HepG2 (cell line): ENCODE data around the gene IDS. TPM values are rescaled to one million over a fixed set of nuclear protein-coding genes. Genes with fewer than 3 reads are reported as not detected.
A peak's percentile ranks its signal among the peaks of the same experiment; 100 is the strongest.
"Not testable (repeated sequence)": the region's sequence is repeated elsewhere in the genome, so short reads cannot be mapped to it uniquely, and the experiment has no call there.

ENCODE experiments used
- ATAC-seq: fragments of 200-7000 bp; cut with Tn5 transposase; 3 replicates; pipeline ENCODE4 v1.9.1; 2020; ENCODE audit warnings: mild to moderate bottlenecking, moderate library complexity
- BruUV-seq: library from RNA; stranded (reverse); fragments of 400-500 nt; replicated peaks from 2 replicates; lab custom pipeline; 2021; lab: Mats Ljungman, UMichigan
- CTCF ChIA-PET: fragments of 300-600 bp; formaldehyde crosslinking; extraction: SDS; loops from one replicate; lab custom pipeline; 2021; ENCODE audit warnings: low total read pairs, inconsistent platforms, low intra/inter-chr PET ratio; lab: Yijun Ruan, JAX
- POLR2A ChIA-PET: fragments of 350-600 bp; sonication (Branson Sonifier 250); formaldehyde crosslinking; loops from one replicate; lab custom pipeline; 2020; ENCODE audit warnings: antibody characterized with exemption, inconsistent platforms; lab: Yijun Ruan, JAX
- DNase-seq: peaks from one replicate; pipeline ENCODE4 v3.0.0-alpha.2; 2015; ENCODE audit warnings: low spot score
- FAIRE-seq: peaks from 3 replicates; lab custom pipeline; 2011; peaks lifted over from hg19 to GRCh38; lab: Jason Lieb, UNC
- H2AFZ ChIP-seq: one replicate; pipeline ENCODE4 v1.6.1; 2011; ENCODE audit warnings: low read length, inconsistent platforms
- H3K27ac ChIP-seq: fragments of 300-600 bp; 3 replicates; pipeline ENCODE4 v1.8.0; 2011; ENCODE audit warnings: mixed run types, mild to moderate bottlenecking, mixed read lengths, low read length, inconsistent platforms; ENCODE audit not compliant: insufficient read depth; ENCODE audit errors: extremely low read length
- H3K27me3 ChIP-seq, 2 experiments: fragments of 200-600 bp in 1 of 2; 2 replicates in 1 of 2; 3 replicates in 1 of 2; pipeline versions ENCODE4 v1.6.0 to v1.8.0; 2011; ENCODE audit warnings: low read length in 2 of 2, mild to moderate bottlenecking in 2 of 2, moderate library complexity in 2 of 2, inconsistent platforms in 1 of 2; ENCODE audit not compliant: insufficient read depth in 2 of 2, control insufficient read depth in 1 of 2
- H3K36me3 ChIP-seq, 2 experiments: fragments of 200-600 bp in 1 of 2; replicated peaks in 1 of 2; 2 replicates in 1 of 2; 3 replicates in 1 of 2; pipeline versions ENCODE4 v1.5.1 to v1.8.0; 2011; ENCODE audit warnings: low read length in 2 of 2, inconsistent platforms in 1 of 2; ENCODE audit not compliant: insufficient read depth in 2 of 2, control insufficient read depth in 1 of 2
- H3K4me1 ChIP-seq: 2 replicates; pipeline ENCODE4 v1.5.1; 2012; ENCODE audit warnings: low read length, inconsistent platforms; ENCODE audit not compliant: insufficient read depth
- H3K4me2 ChIP-seq: 2 replicates; pipeline ENCODE4 v1.6.0; 2011; ENCODE audit warnings: low read depth, low read length, inconsistent platforms
- H3K4me3 ChIP-seq, 3 experiments: fragments of 200-600 bp in 1 of 3; sonication (generic), shearing (Covaris generic) in 1 of 3; replicated peaks in 1 of 3; 2 replicates each; pipeline ENCODE4 v1.5.1; 2011 to 2016; ENCODE audit warnings: low read length in 3 of 3, inconsistent platforms in 2 of 3, low read depth in 2 of 3, mild to moderate bottlenecking in 2 of 3, control low read depth in 1 of 3, mixed read lengths in 1 of 3; ENCODE audit not compliant: insufficient read depth in 1 of 3
- H3K79me2 ChIP-seq: one replicate; pipeline ENCODE4 v1.6.1; 2011; ENCODE audit warnings: low read length, inconsistent platforms; ENCODE audit not compliant: insufficient read depth
- H3K9ac ChIP-seq: 2 replicates; pipeline ENCODE4 v1.6.0; 2011; ENCODE audit warnings: mild to moderate bottlenecking, low read depth, low read length, inconsistent platforms; ENCODE audit not compliant: insufficient read depth
- H3K9me3 ChIP-seq: 2 replicates; pipeline ENCODE4 v1.5.1; 2012; ENCODE audit warnings: mild to moderate bottlenecking, low read length
- H4K20me1 ChIP-seq: 2 replicates; pipeline ENCODE4 v1.6.0; 2011; ENCODE audit warnings: inconsistent platforms, mild to moderate bottlenecking, low read length, moderate library complexity; ENCODE audit not compliant: insufficient read depth
- EEA1 ChIP-seq: sonication (generic); formaldehyde crosslinking; IDR thresholded peaks from 2 replicates; pipeline ENCODE4 v1.5.1; 2020; ENCODE audit warnings: mild to moderate bottlenecking, missing genetic modification reagents, borderline replicate concordance
- FOSL2 ChIP-seq: sonication (generic); formaldehyde crosslinking; IDR thresholded peaks from 2 replicates; pipeline ENCODE4 v1.4.0; 2020; ENCODE audit warnings: missing genetic modification reagents
- GABPA ChIP-seq, 2 experiments: IDR thresholded peaks; 2 replicates each; pipeline ENCODE4 v1.6.1; 2011 to 2016; ENCODE audit warnings: low read depth in 2 of 2, low read length in 1 of 2, missing biosample characterization in 1 of 2, missing genetic modification characterization in 1 of 2
- GABPB1 ChIP-seq: IDR thresholded peaks from 2 replicates; pipeline ENCODE4 v1.6.1; 2016; ENCODE audit warnings: mild to moderate bottlenecking, missing genetic modification reagents, moderate library complexity, missing compliant biosample characterization
- HNRNPH1 ChIP-seq: fragments of 200-400 bp; formaldehyde crosslinking; optimal IDR thresholded peaks from 2 replicates; pipeline ENCODE3; 2017; ENCODE audit warnings: mild to moderate bottlenecking, low read depth, low read length
- JDP2 ChIP-seq: sonication (generic); formaldehyde crosslinking; IDR thresholded peaks from 2 replicates; pipeline ENCODE4 v1.8.1; 2022; ENCODE audit warnings: missing genetic modification reagents, borderline replicate concordance
- KMT2B ChIP-seq: IDR thresholded peaks from 2 replicates; pipeline ENCODE4 v1.6.1; 2016; ENCODE audit warnings: missing genetic modification reagents, missing compliant biosample characterization
- MAZ ChIP-seq, 2 experiments: sonication (generic) in 1 of 2; formaldehyde crosslinking in 1 of 2; IDR thresholded peaks; 2 replicates each; pipeline versions ENCODE4 v1.5.0 to v1.6.1; 2012 to 2020; ENCODE audit warnings: low read depth in 2 of 2, mild to moderate bottlenecking in 2 of 2, borderline replicate concordance in 1 of 2, improper control_type of control experiment in 1 of 2, low read length in 1 of 2, missing genetic modification reagents in 1 of 2, moderate library complexity in 1 of 2
- RFX3 ChIP-seq: IDR thresholded peaks from 2 replicates; pipeline ENCODE4 v1.6.1; 2016; ENCODE audit warnings: missing biosample characterization, missing genetic modification reagents
- RORA ChIP-seq: sonication (generic); formaldehyde crosslinking; IDR thresholded peaks from 2 replicates; pipeline ENCODE4 v1.5.0; 2020; ENCODE audit warnings: mild to moderate bottlenecking, missing genetic modification reagents, moderate library complexity
- SAFB2 ChIP-seq: sonication (generic); formaldehyde crosslinking; IDR thresholded peaks from 2 replicates; pipeline ENCODE4 v1.5.1; 2020; ENCODE audit warnings: missing genetic modification reagents, low read depth, mild to moderate bottlenecking, borderline replicate concordance
- SAP130 ChIP-seq: IDR thresholded peaks from 2 replicates; pipeline ENCODE4 v1.6.1; 2016; ENCODE audit warnings: low read depth
- ZNF644 ChIP-seq: IDR thresholded peaks from 2 replicates; pipeline ENCODE4 v1.6.1; 2016; ENCODE audit warnings: low read depth
- WGBS: methylation state at CpG from one replicate; pipeline ENCODE4 v1.1.6; 2017; ENCODE audit warnings: low lambda C conversion rate; 5-methylcytosine and 5-hydroxymethylcytosine counted together
- in situ Hi-C: cut with HindIII; loops from 2 replicates; pipeline ENCODE4 v1.10.0; 2017; ENCODE audit warnings: low pct_unique_long_range_greater_than_20kb; ENCODE audit not compliant: extremely low pct_ligation_motif_present
- intact Hi-C: fragments of 100-400 bp; cut with micrococcal nuclease; formaldehyde crosslinking; loops from one replicate; pipeline ENCODE4 v1.10.0; 2022; ENCODE audit not compliant: unreplicated experiment
- polyA plus RNA-seq, 8 experiments: library from polyadenylated mRNA; depleted of rRNA in 3 of 8; stranded (reverse) in 7 of 8; unstranded in 1 of 8; fragments of >200 nt; fragmentation: Illumina TruSeq in 4 of 8; extraction: Trizol in 4 of 8; gene quantifications; 2 replicates each; pipeline versions ENCODE4 v1.2.1 to v1.2.3, GENCODE V29; 2011 to 2016; ENCODE audit warnings: low read depth in 4 of 8, missing spikeins in 1 of 8, mixed read lengths in 1 of 8; ENCODE audit not compliant: insufficient read depth in 1 of 8
- total RNA-seq, 5 experiments: library from RNA; depleted of rRNA; stranded (reverse); fragments of >200 nt; fragmentation: Illumina TruSeq; extraction: Trizol; gene quantifications; 2 replicates each; pipeline ENCODE4 v1.2.3, GENCODE V29; 2016; ENCODE audit warnings: low read depth in 1 of 5
- TF ChIP-seq, protein P1 (sequence below): sonication (generic); formaldehyde crosslinking; IDR thresholded peaks from 2 replicates; pipeline ENCODE4 v1.8.1; 2023; ENCODE audit warnings: mild to moderate bottlenecking, missing genetic modification reagents
- TF ChIP-seq, protein P2 (sequence below): sonication (generic); formaldehyde crosslinking; IDR thresholded peaks from 2 replicates; pipeline ENCODE4 v1.5.1; 2020; ENCODE audit warnings: missing genetic modification reagents, mild to moderate bottlenecking, borderline replicate concordance

IDS gene
- total and polyA plus RNA-seq, 2 of the 13 experiments (the other 11 are each of a cell fraction or from before 2014, with no cell fraction given): 2.2 to 11.9 TPM

DNA sequence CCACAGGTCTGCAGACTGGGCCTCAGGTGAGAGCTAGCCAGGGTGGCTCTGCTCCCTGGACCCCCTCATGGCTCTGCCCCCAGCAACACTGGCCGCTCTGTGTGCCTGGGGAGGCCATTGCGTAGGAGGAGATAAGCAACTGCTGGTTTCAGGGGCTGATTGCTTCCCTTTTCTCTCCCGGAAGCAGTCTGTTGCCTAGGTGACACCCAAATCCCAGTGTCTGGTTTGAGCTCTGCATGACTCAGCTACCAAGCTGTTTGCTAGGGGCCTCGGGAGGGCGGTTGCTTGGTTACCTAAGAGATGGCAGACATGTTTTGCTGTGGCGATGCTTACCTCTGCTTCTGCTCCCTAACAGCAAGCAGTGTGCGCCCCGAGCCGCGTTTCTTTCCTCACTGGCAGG is 20.3 kb upstream of the IDS start:
- H3K9me3 ChIP-seq; H3K4me1 ChIP-seq; H4K20me1 ChIP-seq; H3K4me2 ChIP-seq; in situ Hi-C loops; BruUV-seq; H3K27me3 ChIP-seq; CTCF ChIA-PET; intact Hi-C loops; H3K79me2 ChIP-seq; H3K9ac ChIP-seq; H3K4me3 ChIP-seq; H3K27ac ChIP-seq; H3K36me3 ChIP-seq; H2AFZ ChIP-seq; TF ChIP-seq GABPA (IDR thresholded peaks at IDR 0.05; ENCODE audit: low read depth, low read length): not testable (repeated sequence)
- 0 out of 2 replicates have a peak, but pooled peaks have one; percentile 19 for TF ChIP-seq GABPB1 (CRISPR knock-in tag)
- peak; percentile 47 for TF ChIP-seq FOSL2 (CRISPR knock-in tag)
- TF ChIP-seq GABPA (CRISPR knock-in tag; IDR thresholded peaks at IDR 0.05; ENCODE audit: low read depth): peak; percentile 25; the same call in 1 of the 2 replicates
- TF ChIP-seq RFX3 (CRISPR knock-in tag): peak; percentile 49; the same call in 1 of the 2 replicates
- ATAC-seq (peak; percentile 85), FAIRE-seq (peak; percentile 83), DNase-seq (peak; percentile 27)
- no CpG with 5 or more reads among the region's 10 CpGs for WGBS
- POLR2A ChIA-PET: interaction anchor here (1.8 kb wide), 1 partner anchor 15 kb away, joined by 3 read pairs; the partner anchor contains the start of gene EOLA1

DNA sequence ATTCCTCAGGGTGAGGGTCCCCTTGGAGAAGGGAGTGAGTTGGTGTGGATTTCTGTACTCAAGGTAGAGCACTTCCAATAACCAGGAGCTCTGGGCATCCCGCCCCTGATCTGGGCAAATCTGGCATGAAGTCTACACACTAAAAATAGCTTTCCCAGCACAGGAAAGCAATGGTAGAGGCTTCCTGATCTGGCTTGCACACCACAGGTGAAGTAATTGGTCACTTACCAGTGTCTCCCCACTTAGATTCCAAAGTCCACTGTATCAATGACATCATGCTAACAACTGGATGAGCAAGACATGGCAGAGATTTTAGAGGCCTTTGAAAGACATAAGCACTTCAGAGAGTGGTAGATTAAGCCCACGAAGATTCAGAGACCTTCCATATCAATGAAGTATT is 17.8 kb upstream of the IDS start:
- BruUV-seq: no TSS peak
- POLR2A ChIA-PET: no interaction called here
- Histone ChIP-seq H3K4me3 (no peak overlapping the region), H3K4me1 (peaks cover 9% of the 10 kb centered on the region), H2AFZ (no peak overlapping the region), H3K9ac (no peak overlapping the region)
- 0% methylated on average over 1 of the region's 2 CpGs for WGBS
- no peak for TF ChIP-seq HNRNPH1
- no peak for TF ChIP-seq SAFB2 (CRISPR knock-in tag)
- TF ChIP-seq SAP130 (CRISPR knock-in tag): no peak
- no peak for TF ChIP-seq RORA (CRISPR knock-in tag)
- TF ChIP-seq JDP2: no peak
- TF ChIP-seq ZNF644 (CRISPR knock-in tag): no peak
- TF ChIP-seq KMT2B (CRISPR knock-in tag): no peak
- no peak for TF ChIP-seq MAZ (IDR thresholded peaks at IDR 0.05; ENCODE audit: borderline replicate concordance, low read depth, low read length)
- no peak for TF ChIP-seq MAZ (CRISPR knock-in tag; IDR thresholded peaks at IDR 0.05; ENCODE audit: low read depth)
- TF ChIP-seq, protein P1, sequence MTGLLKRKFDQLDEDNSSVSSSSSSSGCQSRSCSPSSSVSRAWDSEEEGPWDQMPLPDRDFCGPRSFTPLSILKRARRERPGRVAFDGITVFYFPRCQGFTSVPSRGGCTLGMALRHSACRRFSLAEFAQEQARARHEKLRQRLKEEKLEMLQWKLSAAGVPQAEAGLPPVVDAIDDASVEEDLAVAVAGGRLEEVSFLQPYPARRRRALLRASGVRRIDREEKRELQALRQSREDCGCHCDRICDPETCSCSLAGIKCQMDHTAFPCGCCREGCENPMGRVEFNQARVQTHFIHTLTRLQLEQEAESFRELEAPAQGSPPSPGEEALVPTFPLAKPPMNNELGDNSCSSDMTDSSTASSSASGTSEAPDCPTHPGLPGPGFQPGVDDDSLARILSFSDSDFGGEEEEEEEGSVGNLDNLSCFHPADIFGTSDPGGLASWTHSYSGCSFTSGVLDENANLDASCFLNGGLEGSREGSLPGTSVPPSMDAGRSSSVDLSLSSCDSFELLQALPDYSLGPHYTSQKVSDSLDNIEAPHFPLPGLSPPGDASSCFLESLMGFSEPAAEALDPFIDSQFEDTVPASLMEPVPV (CRISPR knock-in tag): no peak
- no peak for TF ChIP-seq EEA1 (CRISPR knock-in tag)
- TF ChIP-seq, protein P2, sequence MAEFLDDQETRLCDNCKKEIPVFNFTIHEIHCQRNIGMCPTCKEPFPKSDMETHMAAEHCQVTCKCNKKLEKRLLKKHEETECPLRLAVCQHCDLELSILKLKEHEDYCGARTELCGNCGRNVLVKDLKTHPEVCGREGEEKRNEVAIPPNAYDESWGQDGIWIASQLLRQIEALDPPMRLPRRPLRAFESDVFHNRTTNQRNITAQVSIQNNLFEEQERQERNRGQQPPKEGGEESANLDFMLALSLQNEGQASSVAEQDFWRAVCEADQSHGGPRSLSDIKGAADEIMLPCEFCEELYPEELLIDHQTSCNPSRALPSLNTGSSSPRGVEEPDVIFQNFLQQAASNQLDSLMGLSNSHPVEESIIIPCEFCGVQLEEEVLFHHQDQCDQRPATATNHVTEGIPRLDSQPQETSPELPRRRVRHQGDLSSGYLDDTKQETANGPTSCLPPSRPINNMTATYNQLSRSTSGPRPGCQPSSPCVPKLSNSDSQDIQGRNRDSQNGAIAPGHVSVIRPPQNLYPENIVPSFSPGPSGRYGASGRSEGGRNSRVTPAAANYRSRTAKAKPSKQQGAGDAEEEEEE (CRISPR knock-in tag): no peak
- TF ChIP-seq, all 625 proteins: peak for 0
- ATAC-seq: peak; percentile 17; the same call in 1 of the 3 replicates
- Histone ChIP-seq H3K27ac (no peak overlapping the region), H4K20me1 (no peaks in the 10 kb centered on the region), H3K4me2 (no peak overlapping the region), H3K79me2 (no peaks in the 10 kb centered on the region), H3K9me3 (no peaks in the 10 kb centered on the region), H3K27me3 (no peaks in the 10 kb centered on the region), H3K36me3 (no peaks in the 10 kb centered on the region)
- intact Hi-C loops (no loop called here), in situ Hi-C loops (no loop called here)
- FAIRE-seq: no peak
- peak; percentile 39 for DNase-seq
- CTCF ChIA-PET: no interaction called here
